GM18517 (cell line): ENCODE results near the gene FAM222A.

Experiments
- ATAC-seq: cut with Tn5 transposase; IDR thresholded peaks from one replicate; pipeline ENCODE4 v1.9.1; 2021; ENCODE audit warnings: mild to moderate bottlenecking, moderate library complexity; ENCODE audit not compliant: unreplicated experiment

Gene FAM222A

DNA sequence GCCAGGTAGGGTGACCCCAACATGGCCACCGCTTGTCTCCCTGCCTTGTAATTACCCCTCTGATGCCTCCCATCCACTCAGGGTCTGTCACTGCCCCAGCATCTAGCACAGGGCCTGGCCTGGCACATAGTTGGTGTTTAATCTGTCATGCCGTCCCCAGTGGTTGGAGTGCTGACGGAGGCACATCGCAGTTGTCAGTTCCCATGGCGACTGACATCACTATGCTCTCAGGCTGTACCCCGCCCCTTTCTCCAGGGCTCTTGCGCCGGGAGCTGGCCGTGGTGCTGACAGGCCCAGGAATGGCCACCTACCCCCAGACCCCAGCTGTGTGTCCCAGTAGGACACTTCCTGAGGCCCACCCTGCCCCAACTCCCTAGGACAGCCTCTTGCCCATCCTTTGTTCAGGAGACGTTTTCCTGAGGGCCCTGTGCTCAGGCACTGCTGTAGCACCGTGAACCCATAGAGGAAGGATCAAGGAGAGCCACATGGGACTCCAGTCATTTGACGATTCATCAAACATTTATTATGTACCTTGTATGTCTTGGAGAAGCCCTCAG, 23.0 kb downstream of the FAM222A start:
- no peak for ATAC-seq

DNA sequence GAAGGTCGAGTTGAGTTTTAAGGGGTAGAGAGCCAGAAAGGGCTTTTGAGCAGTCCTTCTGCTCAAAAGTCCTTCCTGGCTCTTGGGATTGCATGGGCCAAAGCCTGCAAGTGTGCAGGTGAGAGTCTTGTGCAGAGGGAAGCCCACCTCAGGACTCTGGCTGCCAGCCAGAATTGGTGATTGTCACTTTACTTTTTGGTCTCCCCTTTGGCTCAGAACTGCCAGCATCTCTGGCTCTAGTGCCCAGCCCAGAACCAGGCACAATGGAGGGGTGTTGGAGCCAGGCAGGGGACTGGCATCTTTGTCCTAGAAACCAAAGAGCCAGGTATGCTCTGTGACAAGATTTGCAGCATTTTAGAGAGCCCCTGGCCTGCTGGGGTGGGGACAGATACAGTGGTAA, 23.5 kb downstream of the FAM222A start:
- no peak for ATAC-seq

GRCh38 chr12:109737631-109738030, 24.0 kb downstream of the FAM222A start:
- ATAC-seq: no peak

GRCh38 chr12:109738209-109738608, 24.6 kb downstream of the FAM222A start:
- ATAC-seq: no peak

DNA sequence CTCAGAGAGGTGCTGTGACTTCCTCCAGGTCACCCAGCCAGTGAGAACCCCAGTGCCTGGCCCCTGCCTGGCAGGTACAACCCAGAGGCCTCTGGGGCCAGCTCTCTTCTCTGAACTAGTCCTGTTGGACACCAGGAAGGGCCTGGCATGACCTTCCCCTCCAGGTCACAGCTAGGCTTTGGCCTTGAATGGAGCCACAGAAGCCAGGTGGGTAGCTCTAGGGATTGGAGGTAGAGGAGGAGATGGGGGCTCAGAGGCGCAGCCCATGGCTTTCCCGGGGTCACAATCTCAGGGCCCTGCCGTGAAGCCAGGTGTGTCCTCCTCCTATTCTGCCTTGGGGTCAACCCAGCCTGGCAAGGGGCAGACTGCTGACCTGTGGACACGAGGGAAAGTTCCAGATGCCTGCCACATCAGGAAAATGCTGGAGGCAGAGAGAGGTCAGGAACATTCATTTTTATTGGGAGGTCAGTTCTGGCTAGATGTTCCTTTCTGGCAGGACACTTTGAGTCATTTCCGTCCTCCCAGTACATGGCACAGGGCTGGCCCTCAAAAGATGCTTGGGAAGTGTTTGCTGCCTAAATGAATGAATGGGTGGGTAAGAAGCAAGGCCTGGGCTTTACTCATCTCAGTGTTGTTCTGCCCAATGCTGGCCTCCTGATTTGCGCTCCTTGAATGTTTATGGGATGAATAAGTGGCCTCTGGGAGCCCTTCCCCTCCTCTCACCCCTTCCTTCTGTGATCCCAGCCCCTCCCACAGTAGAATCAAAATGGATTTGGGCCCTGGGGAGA, 25.4 kb downstream of the FAM222A start:
- ATAC-seq: no peak

- no peak for ATAC-seq
Observed at GRCh38 chr12:109739747-109740693, 26.4 kb downstream of the FAM222A start.

GRCh38 chr12:109740694-109741245, 27.1 kb downstream of the FAM222A start:
- no peak for ATAC-seq

DNA sequence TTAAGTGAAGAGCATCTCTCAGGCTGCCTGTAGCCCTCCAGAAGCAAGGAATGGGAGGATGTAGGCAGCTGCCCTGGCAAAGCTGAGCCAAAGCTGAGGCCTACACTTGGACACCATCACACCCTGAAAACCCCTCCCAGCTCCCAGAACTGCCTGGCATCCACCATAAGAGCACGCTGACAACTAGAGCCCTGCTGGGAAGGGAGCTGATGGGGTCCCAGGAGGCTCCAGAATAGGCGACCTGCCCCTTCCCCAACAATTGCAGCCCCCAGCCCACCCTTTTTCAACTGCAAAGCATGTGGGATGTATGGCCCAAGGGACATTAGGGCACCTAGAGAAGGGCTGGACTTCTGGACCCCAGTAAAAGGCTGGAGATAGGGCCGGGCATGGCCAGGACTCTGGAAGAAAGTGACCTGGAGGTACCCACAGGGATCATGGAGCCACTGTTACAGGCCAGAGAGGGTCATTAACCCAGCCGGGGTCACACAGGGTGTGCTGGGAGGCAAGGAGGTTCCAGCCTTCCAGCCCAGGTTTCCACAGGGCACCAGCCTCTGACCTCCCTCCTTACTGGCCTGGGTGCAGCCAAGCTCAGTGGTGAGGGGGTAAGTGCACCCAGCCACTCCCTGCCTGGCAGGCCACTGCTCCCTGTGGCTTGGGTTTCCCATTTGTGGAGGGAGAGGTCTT, 27.8 kb downstream of the FAM222A start:
- ATAC-seq: no peak

- ATAC-seq: no peak
Observed at GRCh38 chr12:109741970-109742703, 28.5 kb downstream of the FAM222A start.

DNA sequence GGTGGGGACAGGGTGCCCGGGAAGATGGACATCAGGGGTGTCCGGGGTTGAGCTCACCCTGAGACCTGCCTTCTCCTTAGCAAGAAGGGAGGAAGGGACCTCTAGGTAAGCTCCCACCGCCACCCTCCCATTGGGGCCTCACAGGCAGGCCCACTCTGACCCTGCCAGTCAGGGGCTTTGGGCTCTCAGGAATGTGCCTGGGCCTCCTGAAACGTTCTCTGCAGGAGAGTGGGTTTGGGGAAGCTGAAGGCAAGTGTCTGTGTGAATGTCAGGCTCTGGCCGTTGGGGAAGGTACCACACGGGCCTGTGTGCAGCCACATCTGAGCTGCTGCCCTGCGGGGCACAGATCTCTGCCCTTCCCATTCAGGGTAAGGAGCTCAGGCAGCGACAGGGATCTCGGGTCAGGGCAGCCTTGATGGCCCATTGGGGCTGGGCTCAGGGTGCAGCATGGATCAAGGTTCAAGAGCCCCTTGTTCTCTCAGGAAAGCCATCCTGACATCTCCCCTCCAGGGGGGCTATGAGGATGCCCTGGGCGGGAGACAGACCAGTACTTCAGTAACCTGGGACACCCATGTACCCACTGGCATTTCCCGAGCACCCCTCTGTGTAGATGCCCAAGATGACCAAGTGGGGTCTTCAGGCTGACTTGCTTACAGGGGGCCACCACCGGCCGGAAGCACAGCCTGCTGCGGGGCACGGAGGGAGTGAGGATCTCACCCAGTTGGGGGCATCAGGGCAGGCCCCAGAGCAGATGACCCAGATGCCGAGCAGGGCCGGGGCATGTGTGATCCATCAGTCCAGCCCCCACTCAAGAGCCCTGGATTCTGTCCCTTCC, 29.7 kb downstream of the FAM222A start:
- ATAC-seq: no peak

GRCh38 chr12:109744026-109744425, 30.4 kb downstream of the FAM222A start:
- no peak for ATAC-seq

DNA sequence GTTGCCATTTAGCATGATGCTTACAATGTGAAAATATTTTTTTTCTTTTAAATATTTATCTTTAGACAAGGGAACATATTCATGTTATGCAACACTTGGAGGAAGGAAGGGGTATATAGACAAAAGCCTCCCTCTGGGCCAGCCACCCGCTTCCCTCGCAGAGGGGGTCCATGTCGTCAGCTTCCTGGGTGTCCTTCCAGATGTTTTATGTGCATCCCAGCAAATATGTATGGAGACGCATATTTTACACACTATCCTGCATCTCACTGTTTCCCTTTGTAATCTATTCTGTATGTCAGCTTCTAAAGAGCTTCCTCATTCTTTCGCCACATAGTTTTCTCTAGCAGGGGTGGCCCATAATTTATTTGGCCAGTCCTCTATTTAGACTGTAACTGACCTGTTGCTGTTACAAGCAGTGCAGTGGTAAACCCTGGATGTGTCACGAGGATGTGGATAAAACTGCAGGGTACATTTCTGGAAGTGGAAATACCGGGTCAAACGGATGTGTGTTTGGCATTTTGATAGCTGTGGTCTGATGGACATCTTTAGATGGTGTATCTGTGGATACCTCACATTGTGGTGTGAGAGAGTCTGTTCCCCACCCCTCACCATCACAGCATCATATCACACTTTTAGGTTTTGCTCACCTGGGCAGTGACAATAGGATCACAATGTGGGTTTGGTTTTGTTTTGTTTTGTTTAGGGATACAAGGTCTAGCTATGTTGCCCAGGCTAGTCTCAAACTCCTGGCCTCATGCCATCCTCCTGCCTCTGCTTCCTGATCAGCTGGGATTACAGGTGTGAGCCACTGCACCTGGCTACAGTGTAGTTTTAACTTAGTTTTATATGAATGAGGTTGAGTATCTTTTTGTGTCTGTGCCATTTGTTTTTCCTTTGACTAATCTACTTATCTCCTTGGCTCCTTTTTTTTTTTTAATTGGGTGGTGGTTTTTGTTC, 31.6 kb downstream of the FAM222A start:
- ATAC-seq: no peak

- ATAC-seq: no peak
Observed at GRCh38 chr12:109752117-109753053, 38.8 kb downstream of the FAM222A start.

DNA sequence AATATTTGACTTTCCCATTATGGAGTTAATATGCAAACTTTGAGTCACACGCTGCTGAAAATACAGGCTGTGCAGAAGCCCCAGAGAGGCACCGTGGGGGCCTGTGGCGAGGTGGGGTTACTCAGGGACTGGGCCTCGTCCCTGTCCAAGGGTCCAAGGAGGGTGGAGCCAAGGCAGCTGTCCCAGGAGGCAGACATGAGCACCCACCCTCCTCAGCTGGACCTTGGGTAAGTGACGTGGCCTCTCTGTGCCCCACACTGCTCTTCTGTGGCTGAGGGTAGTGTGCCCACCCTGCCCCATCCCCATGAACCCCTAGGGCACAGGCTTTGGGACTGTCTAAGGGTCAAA, 39.4 kb downstream of the FAM222A start:
- no peak for ATAC-seq

DNA sequence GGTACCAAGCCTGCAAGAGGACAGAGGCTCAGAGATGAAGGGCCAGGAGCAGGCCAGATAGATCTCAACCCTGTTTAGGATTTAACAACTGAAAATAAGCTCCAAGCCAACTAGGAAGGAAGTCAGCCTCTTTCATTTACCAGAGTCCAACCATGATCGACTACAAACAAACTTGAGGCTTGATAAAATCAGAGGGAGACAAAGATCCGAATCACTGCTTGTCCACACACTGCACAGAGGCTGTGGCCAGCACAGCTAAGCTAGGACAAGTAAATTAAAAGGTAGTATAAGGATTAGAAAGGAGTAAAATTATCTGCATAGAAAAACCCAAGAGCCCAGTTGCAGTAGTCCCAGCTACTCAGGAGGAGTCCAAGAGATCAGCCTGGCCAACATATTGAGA, 40.3 kb downstream of the FAM222A start:
- no peak for ATAC-seq

DNA sequence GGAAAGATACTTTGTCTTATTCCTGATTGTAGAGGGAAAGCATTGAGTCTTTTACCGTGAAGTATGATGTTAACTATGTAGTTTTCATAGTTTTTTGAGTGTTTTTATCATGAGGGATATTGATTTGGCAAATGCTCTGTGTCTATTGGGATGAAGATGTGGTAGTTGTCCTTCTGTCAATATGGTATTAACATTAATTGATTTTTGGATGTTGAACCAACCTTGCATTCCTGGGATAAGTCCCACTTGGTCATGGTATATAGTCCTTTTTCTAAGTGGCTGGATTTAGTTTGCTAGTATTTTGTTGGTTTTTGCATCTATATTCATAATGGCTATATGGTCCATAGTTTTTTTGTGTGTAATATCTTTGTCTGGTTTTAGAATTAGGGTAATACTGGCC, 42.8 kb downstream of the FAM222A start:
- no peak for ATAC-seq

DNA sequence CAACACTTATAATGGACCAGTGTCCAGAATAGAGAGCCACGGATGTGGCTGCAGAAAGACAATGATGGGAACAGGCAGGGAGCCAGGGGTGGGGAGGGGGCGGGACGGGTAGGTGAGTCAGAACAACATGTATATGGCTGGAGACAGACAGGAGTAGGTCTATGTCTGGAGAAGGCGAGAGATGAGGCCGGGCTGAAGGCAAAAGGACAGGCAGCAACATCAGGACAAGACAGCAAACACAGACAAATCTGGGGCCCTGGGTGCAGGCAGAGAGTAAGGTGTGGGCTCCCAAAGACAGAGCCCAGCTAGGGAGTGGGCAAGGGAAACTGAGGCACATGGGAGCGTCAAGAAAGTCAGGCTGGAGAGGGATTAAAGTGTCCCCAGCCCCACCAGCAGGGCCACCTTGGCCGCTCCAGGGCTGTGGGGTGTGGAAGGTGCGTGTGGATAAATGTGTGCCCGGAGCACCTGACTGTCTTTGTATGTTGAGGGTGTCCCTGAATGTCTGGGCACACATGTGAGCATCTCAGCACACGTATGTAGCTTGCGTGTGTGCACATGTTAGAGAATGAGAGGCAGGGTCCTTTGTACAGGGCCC, 44.1 kb downstream of the FAM222A start:
- no peak for ATAC-seq
